B cell (primary cell): Measurements from ENCODE around the gene C2CD3. TPM values are rescaled to one million over a fixed set of nuclear protein-coding genes. Genes with fewer than 3 reads are reported as not detected.

ENCODE experiments used
- ATAC-seq: fragments of 200-7000 bp; cut with Tn5 transposase; one replicate; pipeline ENCODE4 v1.10.0; 2021; ENCODE audit warnings: low read depth, mild to moderate bottlenecking, moderate number of reproducible peaks, moderate library complexity
- CTCF ChIA-PET: fragments of 350-600 bp; sonication (Branson Sonifier 250); formaldehyde crosslinking; loops from one replicate; lab custom pipeline; 2021; ENCODE audit warnings: antibody characterized with exemption, inconsistent platforms; lab: Charles Lee
- POLR2A ChIA-PET: fragments of 350-600 bp; sonication (Branson Sonifier 250); formaldehyde crosslinking; loops from one replicate; lab custom pipeline; 2021; ENCODE audit warnings: antibody characterized with exemption; lab: Charles Lee
- DNase-seq: peaks from one replicate; pipeline ENCODE4 v3.0.0; 2013
- H2AFZ ChIP-seq: 2 replicates; pipeline ENCODE4 v1.6.1; 2012; ENCODE audit warnings: mild to moderate bottlenecking, low read depth, low read length; ENCODE audit not compliant: insufficient read depth, poor library complexity, severe bottlenecking
- H3K27ac ChIP-seq, 2 donors: 1 replicate in 1 of 2; 2 replicates in 1 of 2; pipeline ENCODE4 v1.5.1; 2012 to 2013; ENCODE audit warnings: low read length in 2 of 2, mild to moderate bottlenecking in 2 of 2, moderate library complexity in 1 of 2
- H3K27me3 ChIP-seq, 4 experiments: fragments of 200-600 bp in 1 of 4; sonication (generic) in 1 of 4; replicated peaks in 1 of 4; 1 replicate in 2 of 4; 2 replicates in 2 of 4; pipeline versions ENCODE4 v1.6.1 to v1.7.0; 2013 to 2016; ENCODE audit warnings: low read length in 3 of 4, mild to moderate bottlenecking in 2 of 4, mixed read lengths in 1 of 4, moderate library complexity in 1 of 4; ENCODE audit not compliant: insufficient read depth in 4 of 4, control insufficient read depth in 3 of 4; ENCODE audit errors: control extremely low read depth in 1 of 4
- H3K36me3 ChIP-seq, 2 experiments: replicated peaks in 1 of 2; 1 replicate in 1 of 2; 2 replicates in 1 of 2; pipeline versions ENCODE4 v1.6.1 to v1.7.1; 2013; ENCODE audit warnings: low read length in 1 of 2; ENCODE audit not compliant: insufficient read depth in 2 of 2, control insufficient read depth in 1 of 2; ENCODE audit errors: control extremely low read depth in 1 of 2, extremely low read depth in 1 of 2
- H3K4me1 ChIP-seq, 2 donors: fragments of 200-600 bp in 1 of 2; sonication (generic) in 1 of 2; 1 replicate in 1 of 2; 2 replicates in 1 of 2; pipeline versions ENCODE4 v1.5.1 to v1.6.1; 2013 to 2017; ENCODE audit warnings: low read length in 2 of 2; ENCODE audit not compliant: control insufficient read depth in 2 of 2, insufficient read depth in 2 of 2
- H3K4me2 ChIP-seq: replicated peaks from 2 replicates; pipeline ENCODE3; 2012; ENCODE audit warnings: mild to moderate bottlenecking, low read depth, low read length; ENCODE audit not compliant: poor library complexity, severe bottlenecking
- H3K4me3 ChIP-seq, 5 experiments: fragments of 200-600 bp in 1 of 5; sonication (generic) in 1 of 5; 1 replicate in 3 of 5; 2 replicates in 2 of 5; pipeline versions ENCODE4 v1.5.1 to v1.7.0; 2011 to 2016; ENCODE audit warnings: low read length in 4 of 5, mild to moderate bottlenecking in 4 of 5, low read depth in 2 of 5, control low read depth in 1 of 5, moderate library complexity in 1 of 5; ENCODE audit not compliant: insufficient read depth in 1 of 5; ENCODE audit errors: control extremely low read depth in 1 of 5, extremely low read depth in 1 of 5
- H3K79me2 ChIP-seq: fragments of 200-600 bp; sonication (generic); one replicate; pipeline ENCODE4 v1.6.0; 2016; ENCODE audit warnings: low read length; ENCODE audit not compliant: control insufficient read depth, insufficient read depth
- H3K9ac ChIP-seq: fragments of 200-600 bp; sonication (generic); 2 replicates; pipeline ENCODE4 v1.6.1; 2017; ENCODE audit warnings: mild to moderate bottlenecking, low read length, moderate library complexity
- H3K9me3 ChIP-seq, 3 donors: one replicate each; pipeline versions ENCODE4 v1.6.1 to v1.7.1; 2013; ENCODE audit warnings: low read length in 2 of 3; ENCODE audit not compliant: control insufficient read depth in 2 of 3, insufficient read depth in 1 of 3; ENCODE audit errors: control extremely low read depth in 1 of 3
- H4K20me1 ChIP-seq: 2 replicates; pipeline ENCODE4 v1.6.0; 2012; ENCODE audit warnings: mild to moderate bottlenecking, low read length; ENCODE audit not compliant: insufficient read depth, control insufficient read depth, poor library complexity, severe bottlenecking
- H3K27ac Mint-ChIP-seq: one replicate; pipeline ENCODE4 v1.8.0; 2021; ENCODE audit warnings: mixed read lengths
- H3K27me3 Mint-ChIP-seq: one replicate; pipeline ENCODE4 v1.8.0; 2021; ENCODE audit warnings: mixed read lengths
- H3K4me1 Mint-ChIP-seq: one replicate; pipeline ENCODE4 v1.8.0; 2021; ENCODE audit warnings: mixed read lengths
- H3K4me3 Mint-ChIP-seq: one replicate; pipeline ENCODE4 v1.8.0; 2021; ENCODE audit warnings: mixed read lengths
- H3K9me3 Mint-ChIP-seq: one replicate; pipeline ENCODE4 v1.8.0; 2022; ENCODE audit warnings: mixed read lengths; ENCODE audit not compliant: insufficient read depth
- EZH2 ChIP-seq: IDR thresholded peaks from 2 replicates; pipeline ENCODE4 v1.6.1; 2012; ENCODE audit warnings: borderline replicate concordance, low read depth, mild to moderate bottlenecking, moderate library complexity, low read length; ENCODE audit not compliant: insufficient read depth, poor library complexity, severe bottlenecking
- WGBS: methylation state at CpG from one replicate; pipeline ENCODE4 v1.1.5; 2013; ENCODE audit warnings: missing lambda C conversion rate; ENCODE audit not compliant: insufficient coverage; 5-methylcytosine and 5-hydroxymethylcytosine counted together
- intact Hi-C: fragments of 100-400 bp; cut with micrococcal nuclease; formaldehyde crosslinking; loops from one replicate; pipeline ENCODE4 v1.10.0; 2022
- polyA plus RNA-seq: library from polyadenylated mRNA; depleted of rRNA; stranded (reverse); fragments of >200 nt; gene quantifications from 2 replicates; pipeline ENCODE4 v1.2.3, GENCODE V29; 2012
- total RNA-seq, 2 donors: library from RNA; stranded (reverse); fragments of 120-200 nt in 1 of 2; gene quantifications; 1 replicate in 1 of 2; 2 replicates in 1 of 2; pipeline versions ENCODE4 v1.2.3 to v1.2.4, GENCODE V29; 2013 to 2022
- TF ChIP-seq, protein P1 (sequence below): fragments of 200-600 bp; IDR thresholded peaks from one replicate; pipeline ENCODE4 v1.8.0; 2022; ENCODE audit warnings: antibody characterized with exemption, mild to moderate bottlenecking

Gene C2CD3
- total and polyA plus RNA-seq, 2 donors (not counting 1 experiment from before 2014, with no cell fraction given): 19.8 to 69.0 TPM

DNA sequence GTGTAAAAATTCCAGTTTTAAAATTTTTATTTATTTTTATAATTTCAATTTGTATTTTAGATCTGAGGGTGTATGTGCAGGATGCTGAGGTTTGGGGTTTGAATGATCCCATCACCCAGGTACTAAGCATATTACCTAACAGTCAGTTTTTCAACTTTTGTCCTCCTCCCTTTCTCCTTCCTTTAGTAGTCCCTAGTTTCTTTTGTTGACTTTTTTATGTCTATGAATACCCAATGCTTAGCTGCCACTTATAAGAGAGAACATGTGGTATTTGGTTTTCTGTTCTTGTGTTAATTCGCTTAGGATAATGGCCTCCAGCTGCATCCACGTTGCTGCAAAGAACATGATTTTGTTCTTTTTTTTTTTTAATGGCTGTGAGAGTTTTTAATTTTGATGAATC is 126.3 kb downstream of the C2CD3 start:
- H4K20me1 ChIP-seq: no peaks in the 10 kb centered on the region
- Mint-ChIP-seq H3K27ac (no peak overlapping the region), H3K4me3 (no peak overlapping the region), H3K4me1 (no peaks in the 10 kb centered on the region), H3K27me3 (no peaks in the 10 kb centered on the region), H3K9me3 (no peaks in the 10 kb centered on the region)
- H3K9me3 ChIP-seq: no peaks in the 10 kb centered on the region
- intact Hi-C loops: no loop called here
- H3K27me3 ChIP-seq: no peaks in the 10 kb centered on the region
- CTCF ChIA-PET: interaction anchor here (0.9 kb wide), 1 partner anchor 11 kb away, joined by 3 read pairs; no protein-coding TSS in a partner anchor
- H3K36me3 ChIP-seq: peaks cover 24 to 53% of the 10 kb centered on the region in 2 experiments
- no peak for TF ChIP-seq EZH2
- TF ChIP-seq, protein P1, sequence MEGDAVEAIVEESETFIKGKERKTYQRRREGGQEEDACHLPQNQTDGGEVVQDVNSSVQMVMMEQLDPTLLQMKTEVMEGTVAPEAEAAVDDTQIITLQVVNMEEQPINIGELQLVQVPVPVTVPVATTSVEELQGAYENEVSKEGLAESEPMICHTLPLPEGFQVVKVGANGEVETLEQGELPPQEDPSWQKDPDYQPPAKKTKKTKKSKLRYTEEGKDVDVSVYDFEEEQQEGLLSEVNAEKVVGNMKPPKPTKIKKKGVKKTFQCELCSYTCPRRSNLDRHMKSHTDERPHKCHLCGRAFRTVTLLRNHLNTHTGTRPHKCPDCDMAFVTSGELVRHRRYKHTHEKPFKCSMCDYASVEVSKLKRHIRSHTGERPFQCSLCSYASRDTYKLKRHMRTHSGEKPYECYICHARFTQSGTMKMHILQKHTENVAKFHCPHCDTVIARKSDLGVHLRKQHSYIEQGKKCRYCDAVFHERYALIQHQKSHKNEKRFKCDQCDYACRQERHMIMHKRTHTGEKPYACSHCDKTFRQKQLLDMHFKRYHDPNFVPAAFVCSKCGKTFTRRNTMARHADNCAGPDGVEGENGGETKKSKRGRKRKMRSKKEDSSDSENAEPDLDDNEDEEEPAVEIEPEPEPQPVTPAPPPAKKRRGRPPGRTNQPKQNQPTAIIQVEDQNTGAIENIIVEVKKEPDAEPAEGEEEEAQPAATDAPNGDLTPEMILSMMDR: no peak
- H3K79me2 ChIP-seq: no peaks in the 10 kb centered on the region
- no peak overlapping the region for H3K4me2 ChIP-seq
- WGBS: no CpG with 5 or more reads among the region's 2 CpGs
- POLR2A ChIA-PET: no interaction called here
- H3K27ac ChIP-seq: no peak overlapping the region
- H3K4me3 ChIP-seq: no peak overlapping the region
- DNase-seq (no peak), ATAC-seq (no peak)
- H3K4me1 ChIP-seq: no peaks in the 10 kb centered on the region
- H3K9ac ChIP-seq: no peak overlapping the region
- H2AFZ ChIP-seq: no peak overlapping the region

DNA sequence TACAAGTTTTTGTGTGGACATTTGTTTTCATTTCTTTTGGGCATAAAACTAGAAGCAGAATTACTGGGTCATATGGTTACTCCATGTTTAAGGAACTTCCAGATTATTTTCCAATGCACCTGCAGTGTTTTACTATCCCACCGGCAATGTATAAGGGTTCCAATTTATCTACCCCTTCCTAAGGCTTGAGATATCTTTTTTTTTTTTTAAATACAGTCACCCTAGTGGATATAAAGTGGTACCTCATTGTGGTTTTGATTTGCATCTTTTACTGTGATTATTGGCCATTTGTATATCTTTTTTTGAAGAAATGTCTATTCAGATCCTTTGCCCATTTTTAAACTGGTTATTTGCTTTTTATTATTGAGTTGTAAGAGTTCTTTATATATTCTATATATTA is 127.4 kb downstream of the C2CD3 start:
- H3K9ac ChIP-seq: no peak overlapping the region
- no peak overlapping the region for H3K4me3 ChIP-seq
- no peaks in the 10 kb centered on the region for H3K9me3 ChIP-seq
- ChIA-PET POLR2A (no interaction called here), CTCF (no interaction called here)
- Mint-ChIP-seq H3K4me1 (no peaks in the 10 kb centered on the region), H3K27ac (no peak overlapping the region), H3K27me3 (no peaks in the 10 kb centered on the region), H3K4me3 (no peak overlapping the region), H3K9me3 (no peaks in the 10 kb centered on the region)
- H3K27ac ChIP-seq: no peak overlapping the region
- intact Hi-C loops: no loop called here
- peaks cover 28 to 54% of the 10 kb centered on the region in 2 experiments for H3K36me3 ChIP-seq
- no peak overlapping the region for H2AFZ ChIP-seq
- TF ChIP-seq, protein P1: no peak
- TF ChIP-seq EZH2: no peak
- H3K27me3 ChIP-seq: no peaks in the 10 kb centered on the region
- ATAC-seq: no peak
- H3K4me2 ChIP-seq: no peak overlapping the region
- no peak for DNase-seq
- H4K20me1 ChIP-seq: no peaks in the 10 kb centered on the region
- no peaks in the 10 kb centered on the region for H3K79me2 ChIP-seq
- WGBS: no CpG with 5 or more reads among the region's 1 CpG
- H3K4me1 ChIP-seq: no peaks in the 10 kb centered on the region
